Eye (tissue), 1 donor: ENCODE measurements around the gene FAF1.
"Not testable (repeated sequence)": the region's sequence is repeated elsewhere in the genome, so short reads cannot be mapped to it uniquely, and the experiment has no call there.

Source experiments
- DNase-seq: peaks from one replicate; pipeline ENCODE4 v3.0.0-alpha.2; 2015

Gene FAF1

GRCh38 chr1:50959913-50960844, at the start of gene FAF1:
Gene FAF1 (minus strand): TSS chr1:50960267. CDS start chr1:50959811, 456 bp downstream.
- peak; percentile 98 for DNase-seq

DNA sequence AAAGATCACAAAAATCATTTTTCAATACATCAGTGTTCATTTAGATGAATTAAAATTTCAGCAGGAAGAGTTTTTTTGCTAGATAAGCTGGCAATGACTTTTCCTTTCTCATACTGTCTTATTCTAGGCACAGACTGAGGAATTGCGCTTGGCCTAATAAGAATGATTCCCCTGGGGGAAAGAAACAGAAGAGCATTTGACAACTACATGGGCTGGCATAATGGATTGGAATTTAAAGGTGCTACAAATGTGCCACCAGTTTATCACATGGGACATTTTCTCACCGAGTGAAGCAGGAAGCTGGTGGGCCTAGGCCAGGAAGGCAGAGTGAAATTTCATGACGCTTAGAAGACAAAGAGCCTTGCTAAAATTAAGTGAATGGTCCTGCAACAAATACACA, 49.3 kb upstream of the FAF1 start:
- no peak for DNase-seq

DNA sequence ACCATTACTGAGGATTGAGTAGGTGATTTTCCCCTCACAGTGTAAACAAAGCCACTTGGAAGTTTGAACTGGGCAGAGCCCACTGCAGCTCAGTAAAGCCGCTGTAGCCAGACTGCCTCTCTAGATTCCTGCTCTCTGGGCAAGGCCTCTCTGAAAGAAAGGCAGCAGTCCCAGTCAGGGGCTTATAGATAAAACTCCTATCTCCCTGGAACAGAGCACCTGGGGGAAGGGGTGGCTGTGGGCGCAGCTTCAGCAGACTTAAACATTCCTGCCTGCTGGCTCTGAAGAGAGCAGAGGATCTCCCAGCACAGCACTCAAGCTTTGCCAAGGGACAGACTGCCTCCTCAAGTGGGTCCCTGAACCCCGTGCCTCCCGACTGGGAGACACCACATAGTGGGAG, 45.5 kb upstream of the FAF1 start:
- DNase-seq = not testable (repeated sequence)

DNA sequence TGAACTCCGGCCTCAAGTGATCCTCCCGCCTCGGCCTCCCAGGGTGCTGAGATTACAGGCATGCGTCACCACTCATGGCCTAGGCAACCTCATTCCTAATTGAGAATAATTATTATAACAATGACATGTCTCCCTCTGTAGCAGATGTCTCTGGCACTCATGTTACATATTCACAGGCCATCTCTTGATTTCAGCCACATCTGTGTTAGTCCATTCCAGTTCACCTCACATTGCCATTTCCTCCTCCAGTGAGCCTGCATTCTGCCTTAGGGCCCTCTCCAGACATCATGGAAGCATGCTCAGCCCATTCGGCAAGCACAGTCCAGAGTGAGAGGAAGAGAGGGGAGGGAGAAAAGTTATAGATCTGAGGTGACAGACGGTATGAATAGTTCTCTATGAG, 42.4 kb upstream of the FAF1 start:
- DNase-seq = peak; percentile 56

- no peak for DNase-seq
Observed at GRCh38 chr1:51000651-51001050, 40.6 kb upstream of the FAF1 start.

DNA sequence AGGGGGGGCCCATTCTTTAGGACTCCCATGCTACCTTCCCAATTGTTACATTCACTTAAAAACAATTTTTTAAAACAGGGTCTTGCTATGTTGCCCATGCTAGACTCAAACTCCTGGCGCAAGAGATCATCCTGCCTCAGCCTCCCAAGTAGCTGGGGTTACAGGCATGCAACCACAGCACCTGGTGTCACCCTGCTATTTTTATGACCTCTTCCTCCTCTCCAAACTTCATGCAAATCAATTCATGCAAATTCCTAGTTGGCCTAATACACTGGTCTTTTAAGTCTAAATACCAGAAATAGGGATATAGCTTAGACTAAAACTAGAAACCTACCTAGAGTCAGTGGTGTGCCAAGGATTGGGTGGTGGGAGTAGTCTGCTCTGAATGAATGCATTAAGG, 40.1 kb upstream of the FAF1 start:
- no peak for DNase-seq

- not testable (repeated sequence) for DNase-seq
Observed at GRCh38 chr1:50999375-50999774, 39.3 kb upstream of the FAF1 start.

DNA sequence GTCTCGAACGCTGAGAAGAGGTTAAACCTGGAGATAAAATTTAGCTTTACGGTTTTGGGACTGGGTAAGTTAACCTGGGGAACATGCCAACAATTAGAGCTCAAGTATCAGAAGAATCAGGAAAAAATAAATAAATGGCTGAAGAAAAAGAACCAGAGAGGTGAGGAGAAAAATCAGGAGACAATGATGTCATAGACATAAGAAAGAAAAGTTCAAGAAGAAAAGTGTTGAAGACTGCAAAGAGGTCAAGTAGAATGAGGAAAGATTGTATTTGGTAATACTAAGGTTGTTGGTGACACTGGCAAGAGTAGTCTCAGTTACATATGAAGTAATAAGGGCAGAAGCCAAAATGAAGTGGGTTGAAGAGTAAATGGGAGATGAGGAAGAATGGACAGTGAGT, 36.0 kb upstream of the FAF1 start:
- DNase-seq = no peak

GRCh38 chr1:50995651-50996050, 35.6 kb upstream of the FAF1 start:
- no peak for DNase-seq

- no peak for DNase-seq
Observed at GRCh38 chr1:50994997-50995396, 34.9 kb upstream of the FAF1 start.

DNA sequence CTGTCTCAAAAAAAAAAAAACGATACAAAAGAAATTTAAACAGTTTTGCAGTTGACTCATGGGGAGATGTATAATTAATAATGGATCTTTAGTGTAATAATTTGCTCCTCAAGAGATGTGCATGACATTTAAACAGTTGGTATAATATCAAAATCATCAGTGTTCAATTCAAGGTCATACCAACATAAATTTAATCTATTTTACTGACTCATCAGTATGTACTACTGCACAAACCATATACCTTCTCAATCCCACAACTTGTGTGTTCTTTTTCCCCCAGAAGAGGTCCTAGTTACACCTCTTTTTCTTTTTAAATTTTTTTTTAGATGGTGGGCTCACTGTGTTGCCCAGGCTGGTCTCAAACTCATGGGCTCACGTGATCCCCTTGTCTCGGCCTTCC, 33.6 kb upstream of the FAF1 start:
- no peak for DNase-seq

DNA sequence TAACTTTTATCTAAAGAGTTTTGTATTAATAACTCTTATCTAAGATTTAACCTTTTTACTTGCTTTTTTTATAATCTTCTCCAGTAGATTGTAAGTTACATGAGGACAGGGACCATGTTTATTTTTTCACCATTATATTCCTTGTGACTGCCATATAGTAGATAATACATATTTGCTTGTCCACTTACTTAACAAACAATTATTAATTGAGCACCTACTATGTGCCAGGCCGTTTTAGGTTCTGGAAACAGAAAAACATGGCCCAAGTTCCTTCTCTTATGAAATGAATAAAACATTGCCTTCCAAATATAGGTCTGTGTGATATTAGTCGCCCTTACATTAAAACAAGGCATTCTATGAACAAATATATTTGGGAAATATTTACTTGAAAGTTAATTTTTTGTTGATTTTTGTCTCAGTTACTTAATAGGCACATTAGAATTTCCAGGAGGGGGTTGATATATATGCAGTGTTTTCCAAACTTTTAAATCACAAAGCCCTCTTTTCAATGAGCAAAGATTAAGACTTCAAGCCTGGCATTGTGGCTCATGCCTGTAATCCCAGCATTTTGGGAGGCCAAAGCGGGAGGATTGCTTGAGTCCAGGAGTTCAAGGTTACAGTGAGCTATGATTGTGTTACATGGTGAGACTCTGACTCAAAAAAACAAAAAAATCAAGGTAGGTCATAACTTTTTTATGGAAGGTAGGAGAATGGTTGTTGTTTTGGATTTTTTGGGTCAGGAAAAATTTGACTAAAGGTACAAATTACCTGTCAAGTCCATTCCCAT, 32.7 kb upstream of the FAF1 start:
- DNase-seq = no peak

GRCh38 chr1:50989694-50990093, 29.6 kb upstream of the FAF1 start:
- no peak for DNase-seq

- no peak for DNase-seq
Observed at GRCh38 chr1:50986653-50987052, 26.6 kb upstream of the FAF1 start.

- DNase-seq = no peak
Observed at GRCh38 chr1:50985094-50985493, 25.0 kb upstream of the FAF1 start.

DNA sequence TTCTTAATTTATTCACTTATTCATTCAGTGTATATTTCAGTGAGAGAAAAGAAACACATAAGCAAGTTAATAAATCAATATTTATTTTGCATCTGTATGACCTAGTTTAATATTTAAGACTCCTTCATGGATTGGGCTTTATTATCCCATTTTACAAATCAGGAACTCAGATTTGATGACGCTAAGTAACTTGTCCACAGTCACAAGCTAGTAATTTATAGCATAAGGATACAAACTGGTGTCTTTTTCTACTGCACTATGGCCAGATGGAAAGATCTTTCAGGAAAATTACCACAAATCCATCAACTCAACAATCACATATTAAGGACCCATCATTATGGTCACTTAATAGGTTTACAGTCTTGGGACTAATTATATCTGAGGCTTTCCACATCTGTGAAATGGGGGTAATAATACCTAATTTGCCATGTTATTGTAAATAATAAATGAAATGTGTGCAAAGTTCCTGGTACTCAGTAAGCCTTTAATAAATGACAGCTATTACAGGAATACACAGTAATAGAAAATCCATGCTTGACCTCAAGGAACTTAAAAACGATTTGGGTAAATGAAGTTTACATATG, 23.2 kb upstream of the FAF1 start:
- no peak for DNase-seq

GRCh38 chr1:50982611-50983010, 22.5 kb upstream of the FAF1 start:
- no peak for DNase-seq

DNA sequence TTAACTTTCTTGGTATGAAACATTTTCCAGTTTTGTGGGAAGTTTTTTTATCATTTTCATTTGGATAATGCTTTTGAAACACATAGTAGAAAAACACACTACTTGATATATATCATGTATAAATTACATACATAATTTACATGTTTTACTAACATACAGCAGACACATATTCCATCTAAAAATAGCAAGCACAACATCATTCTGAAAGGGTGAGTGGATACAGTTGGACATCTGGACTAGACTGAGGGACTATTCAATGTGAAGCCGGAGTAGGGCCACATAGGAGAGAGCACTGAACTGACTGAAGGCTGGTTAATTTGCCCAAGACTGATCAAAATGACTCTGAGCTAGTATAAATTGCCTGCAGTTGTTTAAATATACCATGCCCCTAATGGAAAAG, 21.7 kb upstream of the FAF1 start:
- no peak for DNase-seq

GRCh38 chr1:50980505-50980904, 20.4 kb upstream of the FAF1 start:
- DNase-seq = no peak

DNA sequence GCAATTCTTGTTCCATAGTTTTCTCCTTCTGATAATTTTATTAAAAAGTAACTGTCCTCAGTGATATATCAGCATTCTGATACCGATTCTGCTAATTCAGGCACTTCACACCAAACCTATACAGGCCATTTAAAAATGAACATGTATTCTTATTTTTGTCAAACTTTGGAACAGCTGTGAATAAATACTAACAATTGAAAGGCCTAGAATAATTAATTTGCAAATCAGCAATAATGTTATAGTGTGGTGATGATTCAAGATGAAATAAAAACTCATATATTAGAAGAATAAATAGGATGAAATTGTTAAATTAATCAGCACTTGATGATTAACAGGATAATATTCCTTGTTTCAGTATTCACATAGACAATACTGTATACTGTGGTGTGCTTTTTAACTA, 19.9 kb upstream of the FAF1 start:
- DNase-seq = no peak

- peak; percentile 61 for DNase-seq
Observed at GRCh38 chr1:50978852-50979781, 19.1 kb upstream of the FAF1 start.

DNA sequence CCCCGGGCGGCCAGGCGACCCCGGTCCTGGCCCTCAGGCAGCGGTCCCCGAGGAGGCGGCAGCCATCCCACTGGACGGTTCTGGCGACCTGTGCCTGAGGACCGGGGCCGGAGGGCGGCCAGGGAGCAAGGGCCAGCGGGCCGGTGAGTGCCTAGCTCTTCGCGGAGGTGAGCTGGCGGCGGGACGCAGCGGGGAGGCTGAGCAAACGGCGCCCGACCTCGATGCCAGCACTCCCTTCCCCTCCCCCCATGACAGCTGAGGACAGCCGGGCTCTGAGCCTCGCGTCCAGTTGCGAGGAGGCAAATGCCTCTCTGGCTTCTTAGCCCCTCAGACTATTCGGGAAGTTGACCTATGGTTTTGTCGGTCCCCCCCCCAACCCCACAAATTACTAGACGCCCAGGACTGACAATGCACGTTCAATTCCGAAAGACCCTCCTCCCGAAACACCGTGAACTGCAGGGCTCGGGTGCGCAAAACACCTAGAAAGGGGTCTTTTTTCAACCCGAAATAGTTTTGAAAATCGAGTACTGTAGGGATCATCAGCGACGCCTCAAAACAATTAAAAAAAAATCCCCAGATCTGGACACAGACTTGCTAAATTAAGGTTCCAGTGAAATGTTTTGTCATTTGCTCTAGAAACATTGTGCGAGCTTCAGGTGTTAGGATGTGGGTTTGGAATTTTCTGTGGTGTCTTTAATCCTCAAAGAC, 18.2 kb upstream of the FAF1 start:
- peak; percentile 83 for DNase-seq
